Activated CD8-positive, alpha-beta memory T cell treated with anti-CD3 and anti-CD28 coated beads, Interleukin-2, amount 50 U/mL, for 24 hours (primary cell): ENCODE data around the gene MAST4.
"Not testable (repeated sequence)": the region's sequence is repeated elsewhere in the genome, so short reads cannot be mapped to it uniquely, and the experiment has no call there.

ENCODE experiments used
- DNase-seq: peaks from one replicate; pipeline ENCODE4 v3.0.0-alpha.2; 2020; ENCODE audit errors: extremely low read depth

Gene MAST4

GRCh38 chr5:67161767-67162166 is 565.6 kb downstream of the MAST4 start:
- no peak for DNase-seq

- no peak for DNase-seq
Observed at GRCh38 chr5:67163231-67163756, 567.1 kb downstream of the MAST4 start.

GRCh38 chr5:67163863-67164595 is 567.8 kb downstream of the MAST4 start:
- no peak for DNase-seq

GRCh38 chr5:67164856-67165525 is 568.8 kb downstream of the MAST4 start:
- no peak for DNase-seq

- peak; percentile 47 for DNase-seq
Observed at GRCh38 chr5:67165526-67166459, 569.6 kb downstream of the MAST4 start.

- DNase-seq = peak; percentile 33
Observed at GRCh38 chr5:67166460-67167285, 570.5 kb downstream of the MAST4 start.

- DNase-seq = no peak
Observed at GRCh38 chr5:67168069-67168468, 571.9 kb downstream of the MAST4 start.

- no peak for DNase-seq
Observed at GRCh38 chr5:67170767-67171166, 574.6 kb downstream of the MAST4 start.

GRCh38 chr5:67173351-67173750 is 577.2 kb downstream of the MAST4 start:
- not testable (repeated sequence) for DNase-seq

- no peak for DNase-seq
Observed at GRCh38 chr5:67173959-67174358, 577.8 kb downstream of the MAST4 start.

GRCh38 chr5:67176936-67177335 is 580.7 kb downstream of the MAST4 start:
- no peak for DNase-seq

- no peak for DNase-seq
Observed at GRCh38 chr5:67178085-67178484, 581.9 kb downstream of the MAST4 start.

- DNase-seq = no peak
Observed at GRCh38 chr5:67178966-67179365, 582.8 kb downstream of the MAST4 start.

GRCh38 chr5:67179697-67180361 is 583.6 kb downstream of the MAST4 start:
- DNase-seq = no peak

- DNase-seq = no peak
Observed at GRCh38 chr5:67181648-67182221, 585.5 kb downstream of the MAST4 start.

GRCh38 chr5:67182301-67182790 is 586.2 kb downstream of the MAST4 start:
- DNase-seq = no peak

GRCh38 chr5:67183859-67184258 is 587.7 kb downstream of the MAST4 start:
- DNase-seq = no peak

- DNase-seq = no peak
Observed at GRCh38 chr5:67187006-67187715, 591.0 kb downstream of the MAST4 start.

GRCh38 chr5:67188274-67189078 is 592.3 kb downstream of the MAST4 start:
- DNase-seq = no peak
